ENCODE data around the gene EIF5B. TPM values are rescaled to one million over a fixed set of nuclear protein-coding genes. Genes with fewer than 3 reads are reported as not detected.

EIF5B gene
- total RNA-seq, 1 experiment from 2014 or later = 58.1 TPM

- Histone ChIP-seq H3K27me3 (ENCODE audit: insufficient read depth, low read length) (no peaks in the 10 kb centered on the region), H3K56ac (ENCODE audit: insufficient read length, low read depth, low read length) (no peak overlapping the region), H3K9ac (ENCODE audit: extremely low read depth, insufficient read length, low read length) (no peak overlapping the region), H2BK120ac (ENCODE audit: low read depth, low read length, poor library complexity, severe bottlenecking) (no peak overlapping the region), H3K79me2 (ENCODE audit: insufficient read depth, low read length) (no peaks in the 10 kb centered on the region), H3K4me2 (ENCODE audit: insufficient read depth, insufficient read length, low read length) (no peak overlapping the region), H3K4me1 (ENCODE audit: insufficient read depth, low read length) (no peaks in the 10 kb centered on the region), H3T11ph (ENCODE audit: low read length) (no peak overlapping the region), H4K20me1 (ENCODE audit: control insufficient read depth, insufficient read depth, insufficient read length) (no peaks in the 10 kb centered on the region), H2BK20ac (ENCODE audit: low read depth, low read length, poor library complexity, severe bottlenecking) (no peak overlapping the region), H2AFZ (ENCODE audit: low read length) (no peak overlapping the region), H3K23ac (ENCODE audit: insufficient read length, low read depth, low read length) (no peak overlapping the region), H2BK5ac (ENCODE audit: insufficient read length, low read length) (no peak overlapping the region), H3K14ac (ENCODE audit: insufficient read depth, low read length) (no peak overlapping the region), H4K8ac (replicated peaks; ENCODE audit: insufficient read length, low read depth, low read length) (no peak overlapping the region), H2AK5ac (ENCODE audit: insufficient read length, low read length) (no peak overlapping the region), H3K27ac (ENCODE audit: insufficient read length, low read depth, low read length) (no peak overlapping the region), H3K4ac (ENCODE audit: low read depth, low read length) (no peak overlapping the region), H3K9me3 (ENCODE audit: control insufficient read depth, low read depth, low read length) (no peaks in the 10 kb centered on the region), H2BK15ac (ENCODE audit: low read depth, low read length) (no peak overlapping the region), H2BK12ac (ENCODE audit: insufficient read length, low read depth, low read length) (no peak overlapping the region), H3K23me2 (ENCODE audit: insufficient read length, low read depth, low read length, poor library complexity, severe bottlenecking) (no peaks in the 10 kb centered on the region), H4K91ac (ENCODE audit: insufficient read length, low read depth, low read length) (no peak overlapping the region), H3K79me1 (ENCODE audit: insufficient read depth, low read depth, low read length, poor library complexity, severe bottlenecking) (no peaks in the 10 kb centered on the region), H4K5ac (ENCODE audit: insufficient read length, low read depth, low read length) (no peak overlapping the region), H3K18ac (ENCODE audit: insufficient read length, low read depth, low read length) (no peak overlapping the region)
- H3K4me1 Mint-ChIP-seq = peaks cover 14 to 15% of the 10 kb centered on the region in 2 experiments
- TF ChIP-seq, protein P1, sequence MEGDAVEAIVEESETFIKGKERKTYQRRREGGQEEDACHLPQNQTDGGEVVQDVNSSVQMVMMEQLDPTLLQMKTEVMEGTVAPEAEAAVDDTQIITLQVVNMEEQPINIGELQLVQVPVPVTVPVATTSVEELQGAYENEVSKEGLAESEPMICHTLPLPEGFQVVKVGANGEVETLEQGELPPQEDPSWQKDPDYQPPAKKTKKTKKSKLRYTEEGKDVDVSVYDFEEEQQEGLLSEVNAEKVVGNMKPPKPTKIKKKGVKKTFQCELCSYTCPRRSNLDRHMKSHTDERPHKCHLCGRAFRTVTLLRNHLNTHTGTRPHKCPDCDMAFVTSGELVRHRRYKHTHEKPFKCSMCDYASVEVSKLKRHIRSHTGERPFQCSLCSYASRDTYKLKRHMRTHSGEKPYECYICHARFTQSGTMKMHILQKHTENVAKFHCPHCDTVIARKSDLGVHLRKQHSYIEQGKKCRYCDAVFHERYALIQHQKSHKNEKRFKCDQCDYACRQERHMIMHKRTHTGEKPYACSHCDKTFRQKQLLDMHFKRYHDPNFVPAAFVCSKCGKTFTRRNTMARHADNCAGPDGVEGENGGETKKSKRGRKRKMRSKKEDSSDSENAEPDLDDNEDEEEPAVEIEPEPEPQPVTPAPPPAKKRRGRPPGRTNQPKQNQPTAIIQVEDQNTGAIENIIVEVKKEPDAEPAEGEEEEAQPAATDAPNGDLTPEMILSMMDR (conservative IDR thresholded peaks at IDR 0.05) = no peak
- H3K27ac Mint-ChIP-seq = 0 out of 7 replicates have a peak overlapping the region, but pooled peaks of 1 of the 3 experiments have one; percentile 15
- no peak overlapping the region for H3K4me3 Mint-ChIP-seq
- no peaks in the 10 kb centered on the region for H3K27me3 Mint-ChIP-seq (ENCODE audit: low read depth)
- H3K9me3 Mint-ChIP-seq = no peaks in the 10 kb centered on the region
- no CpG with 5 or more reads among the region's 5 CpGs for WGBS (ENCODE audit: extremely low coverage, insufficient read length, low lambda C conversion rate)
- peaks cover 42 to 92% (median 71%) of the 10 kb centered on the region in 3 experiments; a peak in 6 of 7 replicates for H3K36me3 Mint-ChIP-seq (ENCODE audit: insufficient read depth in 1 of 3, low read depth in 3 of 3)
- no peak for DNase-seq
Observed at GRCh38 chr2:99398303-99398702, 61.1 kb downstream of the EIF5B start.
